ENCODE results near the gene GRK3. TPM values are rescaled to one million over a fixed set of nuclear protein-coding genes. Genes with fewer than 3 reads are reported as not detected.

GRK3 gene
- total RNA-seq, 4 donors from 2014 or later = 7.6 to 10.7 (median 8.8) TPM

DNA sequence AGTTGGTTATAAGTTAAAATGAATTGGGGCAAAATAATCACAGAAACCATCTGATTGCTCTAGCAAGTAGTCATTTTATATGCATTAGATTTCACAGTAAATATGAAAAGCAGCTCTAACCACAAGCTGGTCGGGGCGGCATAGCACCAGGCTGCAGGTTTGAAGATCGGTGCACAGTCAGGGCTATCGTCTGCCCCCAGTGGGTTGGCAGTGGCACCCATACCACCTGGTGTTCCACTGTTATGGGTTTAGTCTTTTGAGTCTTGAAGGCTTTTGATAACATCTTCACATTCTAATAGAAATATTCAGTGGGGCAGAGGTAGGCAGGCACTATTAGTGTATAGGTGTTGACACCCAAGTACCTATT, 62.1 kb downstream of the GRK3 start:
- no peaks in the 10 kb centered on the region for H3K36me3 ChIP-seq
- no peaks in the 10 kb centered on the region for H3K9me3 ChIP-seq
- intact Hi-C loops (cut with DNase I) = no loop called here
- no peaks in the 10 kb centered on the region for H3K27me3 ChIP-seq
- no peak for DNase-seq
- 91 to 94% methylated on average over 4 of the region's 4 CpGs for WGBS, 2 donors
- H3K4me3 ChIP-seq (replicated peaks in 1 of 3) = no peak overlapping the region
- no peak overlapping the region for H3K27ac ChIP-seq
- TF ChIP-seq, protein P1, sequence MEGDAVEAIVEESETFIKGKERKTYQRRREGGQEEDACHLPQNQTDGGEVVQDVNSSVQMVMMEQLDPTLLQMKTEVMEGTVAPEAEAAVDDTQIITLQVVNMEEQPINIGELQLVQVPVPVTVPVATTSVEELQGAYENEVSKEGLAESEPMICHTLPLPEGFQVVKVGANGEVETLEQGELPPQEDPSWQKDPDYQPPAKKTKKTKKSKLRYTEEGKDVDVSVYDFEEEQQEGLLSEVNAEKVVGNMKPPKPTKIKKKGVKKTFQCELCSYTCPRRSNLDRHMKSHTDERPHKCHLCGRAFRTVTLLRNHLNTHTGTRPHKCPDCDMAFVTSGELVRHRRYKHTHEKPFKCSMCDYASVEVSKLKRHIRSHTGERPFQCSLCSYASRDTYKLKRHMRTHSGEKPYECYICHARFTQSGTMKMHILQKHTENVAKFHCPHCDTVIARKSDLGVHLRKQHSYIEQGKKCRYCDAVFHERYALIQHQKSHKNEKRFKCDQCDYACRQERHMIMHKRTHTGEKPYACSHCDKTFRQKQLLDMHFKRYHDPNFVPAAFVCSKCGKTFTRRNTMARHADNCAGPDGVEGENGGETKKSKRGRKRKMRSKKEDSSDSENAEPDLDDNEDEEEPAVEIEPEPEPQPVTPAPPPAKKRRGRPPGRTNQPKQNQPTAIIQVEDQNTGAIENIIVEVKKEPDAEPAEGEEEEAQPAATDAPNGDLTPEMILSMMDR (IDR thresholded peaks at IDR 0.05) = no peak
- TF ChIP-seq POLR2A (IDR thresholded peaks at IDR 0.05) = no peak
- no peaks in the 10 kb centered on the region for H3K4me1 ChIP-seq

DNA sequence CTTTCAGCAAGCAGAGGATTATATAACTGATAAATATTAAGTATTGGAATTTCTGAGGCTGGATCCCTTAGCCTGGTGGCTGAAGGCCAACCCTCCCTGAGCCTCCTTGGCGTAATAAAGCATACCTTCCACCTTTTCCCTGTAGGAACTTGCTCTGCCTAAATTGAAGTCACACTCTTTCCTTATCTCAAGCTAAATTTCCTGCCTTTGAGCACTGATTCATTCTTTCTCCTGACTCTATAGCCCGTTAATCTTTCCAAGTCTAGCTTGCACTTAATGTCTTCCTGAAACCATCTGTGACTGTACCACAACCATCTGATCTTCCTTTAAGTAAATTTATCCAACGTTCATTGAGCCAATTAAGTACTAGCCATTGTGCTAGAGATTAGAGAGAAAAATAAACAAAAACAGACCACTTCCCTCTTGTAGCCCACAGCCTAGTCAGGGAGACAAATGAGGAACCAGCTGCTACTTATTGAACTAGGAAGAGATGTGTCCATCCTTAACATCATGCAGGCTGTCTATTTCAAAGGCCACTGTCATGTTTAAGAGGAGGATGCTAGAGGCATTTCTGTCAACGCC, 62.9 kb downstream of the GRK3 start:
- WGBS, 2 donors = 53 to 65% methylated on average over 4 of the region's 4 CpGs
- no peak for DNase-seq
- no peak overlapping the region for H3K27ac ChIP-seq
- no peaks in the 10 kb centered on the region for H3K9me3 ChIP-seq
- TF ChIP-seq, protein P1 (IDR thresholded peaks at IDR 0.05) = no peak
- intact Hi-C loops (cut with DNase I) = no loop called here
- no peaks in the 10 kb centered on the region for H3K36me3 ChIP-seq
- no peaks in the 10 kb centered on the region for H3K4me1 ChIP-seq
- H3K27me3 ChIP-seq = no peaks in the 10 kb centered on the region
- no peak overlapping the region for H3K4me3 ChIP-seq (replicated peaks in 1 of 3)

DNA sequence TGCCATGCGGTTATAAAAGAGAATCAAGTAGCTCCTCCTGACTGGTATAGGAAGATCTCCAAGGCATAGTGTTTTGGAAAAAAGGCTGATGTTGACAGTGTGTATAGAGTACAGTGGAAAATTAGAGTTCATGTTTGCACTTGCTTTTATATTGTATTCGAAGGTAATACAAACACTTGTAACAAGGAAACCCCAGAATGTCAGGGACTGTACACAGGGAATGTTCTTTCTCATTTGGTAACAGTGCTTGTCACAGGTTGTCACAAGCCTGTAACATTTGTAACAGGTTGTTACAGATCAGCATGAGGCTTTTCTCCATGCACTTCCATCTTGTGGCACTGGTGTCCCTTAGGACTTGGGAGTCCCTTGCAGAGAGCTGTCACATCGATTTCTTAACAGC, 64.0 kb downstream of the GRK3 start:
- TF ChIP-seq POLR2A (IDR thresholded peaks at IDR 0.05) = no peak
- H3K27me3 ChIP-seq = no peaks in the 10 kb centered on the region
- no peak for DNase-seq
- 64 to 73% methylated on average over 3 of the region's 3 CpGs for WGBS, 2 donors
- H3K36me3 ChIP-seq = no peaks in the 10 kb centered on the region
- no peaks in the 10 kb centered on the region for H3K9me3 ChIP-seq
- no peak overlapping the region for H3K4me3 ChIP-seq (replicated peaks in 1 of 3)
- no peak overlapping the region for H3K27ac ChIP-seq
- no peaks in the 10 kb centered on the region for H3K4me1 ChIP-seq
- intact Hi-C loops (cut with DNase I) = no loop called here

DNA sequence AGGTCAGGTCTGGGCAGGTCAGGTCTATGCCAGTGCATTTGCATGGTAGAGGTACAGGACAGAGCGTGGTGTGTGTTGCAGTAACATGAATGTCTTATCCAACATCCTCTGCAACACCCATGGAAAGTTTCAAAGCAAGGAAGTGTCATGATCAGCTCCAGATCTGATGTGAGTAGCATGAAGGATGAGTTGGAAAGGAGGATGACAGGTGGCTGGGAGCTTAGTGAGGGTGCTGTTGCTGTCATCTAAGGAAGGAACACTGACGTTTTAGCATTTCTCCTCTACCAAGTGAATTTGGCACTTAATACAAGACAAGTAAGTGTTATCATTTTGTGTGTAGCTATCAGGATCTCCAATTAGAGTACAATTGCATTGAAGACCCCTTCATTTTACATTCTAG, 65.1 kb downstream of the GRK3 start:
- 95 to 97% methylated on average over 2 of the region's 2 CpGs for WGBS, 2 donors
- DNase-seq = no peak
- Histone ChIP-seq H3K27ac (no peak overlapping the region), H3K27me3 (no peaks in the 10 kb centered on the region), H3K4me1 (no peaks in the 10 kb centered on the region), H3K36me3 (no peaks in the 10 kb centered on the region), H3K4me3 (replicated peaks in 1 of 3) (no peak overlapping the region), H3K9me3 (no peaks in the 10 kb centered on the region)
- intact Hi-C loops (cut with DNase I) = no loop called here
- TF ChIP-seq, protein P1 (IDR thresholded peaks at IDR 0.05) = no peak
- TF ChIP-seq POLR2A (IDR thresholded peaks at IDR 0.05) = no peak

DNA sequence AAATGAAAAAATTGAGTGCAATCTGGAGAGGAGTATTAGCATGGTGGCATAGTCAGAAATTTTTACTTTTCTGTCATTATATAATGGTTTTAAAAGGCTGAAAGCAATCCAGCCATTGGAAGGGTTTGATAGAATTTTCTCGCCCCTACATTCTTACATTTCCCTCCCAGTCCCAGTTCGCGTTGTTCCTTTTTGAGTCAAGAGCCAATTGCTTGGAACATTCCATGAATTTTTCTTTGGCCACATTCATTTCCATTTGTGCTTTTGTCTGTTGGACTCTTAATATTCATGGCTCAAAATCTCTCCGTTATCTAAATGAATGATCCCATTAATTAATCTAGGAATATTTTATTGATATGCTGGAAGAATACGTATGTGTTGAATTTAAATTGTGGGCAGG, 66.0 kb downstream of the GRK3 start:
- no peak overlapping the region for H3K27ac ChIP-seq
- WGBS, 2 donors = 72 to 75% methylated on average over 5 of the region's 5 CpGs
- TF ChIP-seq POLR2A (IDR thresholded peaks at IDR 0.05) = no peak
- TF ChIP-seq, protein P1 (IDR thresholded peaks at IDR 0.05) = no peak

DNA sequence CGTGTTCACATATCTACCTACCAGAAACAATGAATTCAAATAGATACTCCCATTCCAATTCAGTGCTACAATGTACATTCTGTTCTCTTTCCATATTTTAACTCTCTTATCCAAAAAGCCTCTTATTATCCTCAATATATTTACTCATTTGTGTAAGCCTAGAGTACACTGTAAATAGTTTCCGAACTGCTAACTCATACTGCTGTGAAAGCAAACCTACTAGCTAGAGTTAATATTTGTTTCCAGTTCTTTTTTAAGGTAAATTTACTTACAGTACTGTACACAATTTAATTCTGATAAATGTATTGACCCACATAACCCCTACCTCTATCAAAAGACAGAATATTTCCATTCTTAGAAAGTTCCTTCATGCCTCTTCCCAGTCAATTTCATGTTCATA, 71.8 kb downstream of the GRK3 start:
- no peak for DNase-seq
- Histone ChIP-seq H3K4me3 (replicated peaks in 1 of 3) (no peak overlapping the region), H3K36me3 (no peaks in the 10 kb centered on the region), H3K4me1 (no peaks in the 10 kb centered on the region), H3K27me3 (no peaks in the 10 kb centered on the region), H3K27ac (no peak overlapping the region), H3K9me3 (no peaks in the 10 kb centered on the region)
- 97 to 100% methylated on average over 2 of the region's 2 CpGs for WGBS, 2 donors
- intact Hi-C loops (cut with DNase I) = no loop called here
- TF ChIP-seq, protein P1 (IDR thresholded peaks at IDR 0.05) = no peak

More for the DNA sequence above, 66.0 kb downstream of the GRK3 start:
- Histone ChIP-seq H3K36me3 (no peaks in the 10 kb centered on the region), H3K4me1 (no peaks in the 10 kb centered on the region), H3K27me3 (no peaks in the 10 kb centered on the region), H3K4me3 (replicated peaks in 1 of 3) (no peak overlapping the region), H3K9me3 (no peaks in the 10 kb centered on the region)
- intact Hi-C loops (cut with DNase I) = no loop called here
- DNase-seq = no peak

All from thyroid gland (tissue), 4 donors.